HG02981 (cell line): ENCODE results near the gene FAM53B.
A peak's percentile ranks its signal among the peaks of the same experiment; 100 is the strongest.

Source experiments
- ATAC-seq: cut with Tn5 transposase; IDR thresholded peaks from one replicate; pipeline ENCODE4 v1.9.1; 2021; ENCODE audit warnings: mild to moderate bottlenecking, moderate library complexity; ENCODE audit not compliant: unreplicated experiment

FAM53B gene

GRCh38 chr10:124602646-124603365 is 141.4 kb downstream of the FAM53B start:
- ATAC-seq, result no peak

GRCh38 chr10:124602121-124602561 is 142.0 kb downstream of the FAM53B start:
- ATAC-seq, result no peak

GRCh38 chr10:124601431-124602120 is 142.6 kb downstream of the FAM53B start:
- peak; percentile 55 for ATAC-seq

DNA sequence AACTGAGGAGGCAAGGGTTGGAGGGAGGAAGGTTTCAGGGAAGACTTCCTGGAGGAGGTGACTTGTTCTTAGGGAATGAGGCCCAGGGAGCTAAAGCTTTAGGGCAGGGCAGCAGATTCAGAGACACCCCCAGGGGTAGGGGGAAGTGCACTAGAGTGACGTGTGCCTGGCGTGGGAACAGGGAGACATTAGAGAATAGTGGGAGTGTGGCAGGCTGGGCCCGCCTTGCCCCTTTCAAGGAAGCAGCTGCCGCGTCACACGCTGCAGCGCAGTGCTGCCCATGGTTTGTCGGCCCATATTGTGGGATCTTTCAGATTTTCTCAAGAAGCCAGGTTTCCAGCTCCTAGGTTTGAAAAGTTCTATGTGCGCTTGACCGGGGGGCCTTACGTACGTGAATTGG is 143.2 kb downstream of the FAM53B start:
- no peak for ATAC-seq

DNA sequence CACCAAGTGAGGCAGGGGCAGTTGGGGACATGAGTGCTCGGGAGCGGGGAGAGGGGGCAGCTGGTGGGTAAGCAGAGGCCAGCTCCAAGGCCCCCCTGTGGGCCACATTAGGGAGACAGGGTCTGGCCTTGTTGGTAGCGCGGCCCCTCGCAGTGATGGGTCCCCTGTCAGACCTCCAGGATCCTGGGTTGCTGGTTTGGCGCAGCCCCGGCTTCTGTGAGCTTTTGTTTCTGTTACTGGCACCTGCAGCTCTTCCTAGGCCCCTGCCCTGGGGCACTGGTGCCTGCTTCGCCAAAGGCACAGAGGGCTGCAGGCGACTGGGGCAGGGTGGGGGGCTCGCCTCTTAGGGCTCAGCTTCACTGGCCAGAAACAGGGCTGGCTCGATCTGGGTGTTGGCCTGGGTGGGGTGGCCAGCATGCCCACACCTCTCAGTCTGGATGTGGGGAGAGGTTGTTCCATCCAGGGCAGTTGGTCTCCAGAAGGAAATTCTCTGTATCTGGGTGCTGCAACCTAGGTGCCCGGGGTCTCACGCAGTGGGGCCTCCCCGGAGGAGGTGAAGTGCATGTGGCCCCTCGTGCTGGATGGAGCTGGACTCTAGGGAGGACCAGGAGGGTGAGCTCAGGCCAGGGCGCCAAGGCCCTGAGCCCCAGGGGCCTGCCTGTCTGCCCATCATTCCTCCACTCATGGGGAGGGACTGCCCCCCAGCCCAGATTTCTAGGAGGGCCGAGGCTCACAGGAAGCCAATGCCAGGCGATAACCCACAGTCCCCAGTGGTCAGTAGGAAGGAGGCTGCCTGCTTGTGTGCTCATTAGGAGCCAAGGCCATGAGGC is 143.9 kb downstream of the FAM53B start:
- no peak for ATAC-seq

- ATAC-seq, result no peak
Observed at GRCh38 chr10:124599588-124600050, 144.6 kb downstream of the FAM53B start.

- no peak for ATAC-seq
Observed at GRCh38 chr10:124598773-124599587, 145.2 kb downstream of the FAM53B start.

DNA sequence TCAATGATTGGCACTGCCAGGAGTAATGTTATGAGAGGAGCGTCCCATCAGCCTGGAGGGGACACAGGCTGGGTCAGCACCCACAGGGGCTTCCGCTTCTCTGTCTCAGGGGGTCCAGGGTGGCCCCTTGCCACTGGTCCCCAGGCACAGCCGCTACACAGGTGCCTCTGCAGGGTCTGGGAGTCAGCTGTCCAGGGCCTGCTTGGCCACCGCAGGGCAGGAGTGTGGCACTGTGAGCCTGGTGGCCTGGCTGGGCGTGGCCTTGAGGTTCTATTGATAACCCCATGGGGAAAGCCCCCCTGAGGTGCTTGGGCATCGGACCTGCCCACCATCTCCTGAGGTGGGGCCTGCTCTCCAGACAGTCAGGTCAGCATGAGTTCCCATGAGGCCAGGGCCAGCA is 146.0 kb downstream of the FAM53B start:
- no peak for ATAC-seq

- no peak for ATAC-seq
Observed at GRCh38 chr10:124597846-124598165, 146.4 kb downstream of the FAM53B start.

GRCh38 chr10:124596962-124597845 is 147.0 kb downstream of the FAM53B start:
- ATAC-seq, result no peak

GRCh38 chr10:124596116-124596785 is 147.9 kb downstream of the FAM53B start:
- no peak for ATAC-seq

- no peak for ATAC-seq
Observed at GRCh38 chr10:124595143-124595883, 148.9 kb downstream of the FAM53B start.

GRCh38 chr10:124594240-124594639 is 149.9 kb downstream of the FAM53B start:
- no peak for ATAC-seq

DNA sequence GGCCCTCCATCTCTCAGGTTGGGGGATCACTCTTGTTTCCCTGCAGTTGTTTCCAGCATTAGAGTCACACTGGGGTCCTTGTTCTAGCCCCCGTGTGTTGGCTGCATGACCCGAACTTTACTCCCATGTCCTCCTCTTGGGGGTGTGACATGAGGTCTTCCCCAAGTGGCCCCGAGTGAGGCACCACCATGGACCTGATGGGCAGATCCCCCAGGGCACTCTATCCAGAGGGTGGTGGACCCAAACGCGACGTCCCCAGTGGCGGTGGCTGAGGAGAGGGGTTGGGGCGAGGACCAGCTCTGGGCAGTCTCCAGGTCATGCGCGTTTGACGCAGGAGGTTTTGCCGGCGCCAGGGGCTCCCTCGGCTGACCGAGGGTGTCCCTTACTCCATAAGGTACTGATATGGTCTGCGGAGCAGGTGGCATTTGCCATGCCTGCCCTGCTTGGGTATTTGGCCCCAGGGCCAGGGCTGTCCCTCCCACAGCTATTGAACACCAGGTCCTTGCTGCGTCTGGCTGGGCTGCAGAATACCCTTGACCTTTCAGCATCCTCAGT is 150.7 kb downstream of the FAM53B start:
- no peak for ATAC-seq

- ATAC-seq, result no peak
Observed at GRCh38 chr10:124592736-124593430, 151.3 kb downstream of the FAM53B start.

- no peak for ATAC-seq
Observed at GRCh38 chr10:124592101-124592500, 152.1 kb downstream of the FAM53B start.

- ATAC-seq, result no peak
Observed at GRCh38 chr10:124591123-124591495, 153.1 kb downstream of the FAM53B start.
